Loucy (cell line): Measurements from ENCODE around the gene OR2M2.

ENCODE experiments used
- H2AFZ ChIP-seq: fragments of 200-600 bp; sonication (generic); 2 replicates; pipeline ENCODE4 v1.6.0; 2016; ENCODE audit warnings: antibody characterized with exemption, mild to moderate bottlenecking, low read length, moderate library complexity
- H3F3A ChIP-seq: fragments of 200-600 bp; 2 replicates; pipeline ENCODE4 v1.6.0; 2016; ENCODE audit warnings: antibody characterized with exemption, low read depth, mild to moderate bottlenecking
- H3K27me3 ChIP-seq: fragments of 200-600 bp; sonication (generic); 2 replicates; pipeline ENCODE4 v1.6.1; 2014; ENCODE audit warnings: low read length, mild to moderate bottlenecking; ENCODE audit not compliant: insufficient read depth, poor library complexity, severe bottlenecking
- H3K36me3 ChIP-seq: fragments of 200-600 bp; sonication (generic); 2 replicates; pipeline ENCODE4 v1.6.1; 2016; ENCODE audit warnings: low read length; ENCODE audit not compliant: insufficient read depth
- H3K4me1 ChIP-seq: fragments of 200-600 bp; sonication (generic); 2 replicates; pipeline ENCODE4 v1.5.1; 2014; ENCODE audit warnings: low read length, mild to moderate bottlenecking; ENCODE audit not compliant: insufficient read depth, poor library complexity, severe bottlenecking
- H3K4me2 ChIP-seq: fragments of 200-600 bp; sonication (generic); 2 replicates; pipeline ENCODE4 v1.6.0; 2014; ENCODE audit warnings: antibody characterized with exemption, low read length, low read depth, mild to moderate bottlenecking; ENCODE audit not compliant: poor library complexity, severe bottlenecking
- H3K4me3 ChIP-seq: fragments of 200-600 bp; sonication (generic); 2 replicates; pipeline ENCODE4 v1.5.1; 2014; ENCODE audit warnings: low read length, mild to moderate bottlenecking, mixed read lengths; ENCODE audit not compliant: poor library complexity, severe bottlenecking
- H3K79me2 ChIP-seq: fragments of 200-600 bp; sonication (generic); 2 replicates; pipeline ENCODE4 v1.6.1; 2014; ENCODE audit warnings: low read length; ENCODE audit not compliant: insufficient read depth
- H3K9ac ChIP-seq: fragments of 200-600 bp; sonication (generic); 2 replicates; pipeline ENCODE4 v1.6.0; 2014; ENCODE audit warnings: mild to moderate bottlenecking, low read depth, low read length, moderate library complexity; ENCODE audit not compliant: poor library complexity, severe bottlenecking
- H3K9me2 ChIP-seq: fragments of 200-600 bp; sonication (generic); replicated peaks from 2 replicates; pipeline ENCODE4 v1.6.1; 2016; ENCODE audit warnings: low read depth, low read length, mixed read lengths
- H3K9me3 ChIP-seq: fragments of 200-600 bp; sonication (generic); 2 replicates; pipeline ENCODE4 v1.6.1; 2014; ENCODE audit warnings: mild to moderate bottlenecking, antibody characterized with exemption, low read length, low read depth; ENCODE audit not compliant: insufficient read depth
- H4K20me1 ChIP-seq: fragments of 200-600 bp; sonication (generic); 2 replicates; pipeline ENCODE4 v1.6.0; 2014; ENCODE audit warnings: antibody characterized with exemption, low read length, mild to moderate bottlenecking; ENCODE audit not compliant: insufficient read depth, poor library complexity, severe bottlenecking
- CTCF ChIP-seq: fragments of 200-600 bp; sonication (generic); conservative IDR thresholded peaks from 2 replicates; pipeline ENCODE4 v1.5.1; 2014; ENCODE audit warnings: mild to moderate bottlenecking, antibody characterized with exemption, low read length
- EZH2phosphoT487 ChIP-seq: fragments of 200-600 bp; IDR thresholded peaks from 2 replicates; pipeline ENCODE4 v1.6.1; 2018; ENCODE audit warnings: antibody characterized with exemption, mild to moderate bottlenecking, moderate library complexity, borderline replicate concordance

Gene OR2M2

GRCh38 chr1:248164031-248164430, 10.6 kb upstream of the OR2M2 start:
- Histone ChIP-seq H2AFZ (no peak overlapping the region), H3K4me2 (no peak overlapping the region), H3K36me3 (no peaks in the 10 kb centered on the region), H4K20me1 (no peaks in the 10 kb centered on the region), H3K9me2 (no peaks in the 10 kb centered on the region), H3K9ac (no peak overlapping the region), H3K4me1 (no peaks in the 10 kb centered on the region), H3K79me2 (no peaks in the 10 kb centered on the region), H3K4me3 (no peak overlapping the region), H3F3A (no peaks in the 10 kb centered on the region), H3K9me3 (no peaks in the 10 kb centered on the region), H3K27me3 (no peaks in the 10 kb centered on the region)
- TF ChIP-seq EZH2phosphoT487 (no peak), CTCF (no peak)

GRCh38 chr1:248165186-248165585, 9.4 kb upstream of the OR2M2 start:
- Histone ChIP-seq H3K9ac (no peak overlapping the region), H4K20me1 (no peaks in the 10 kb centered on the region), H3K9me3 (no peaks in the 10 kb centered on the region), H3K36me3 (no peaks in the 10 kb centered on the region), H3K9me2 (no peaks in the 10 kb centered on the region), H3K79me2 (no peaks in the 10 kb centered on the region), H3K27me3 (no peaks in the 10 kb centered on the region), H3K4me1 (no peaks in the 10 kb centered on the region), H3K4me2 (no peak overlapping the region), H3K4me3 (no peak overlapping the region), H2AFZ (no peak overlapping the region), H3F3A (no peaks in the 10 kb centered on the region)
- TF ChIP-seq EZH2phosphoT487 (no peak), CTCF (no peak)

- no peak overlapping the region for H2AFZ ChIP-seq
- no peak overlapping the region for H3K4me2 ChIP-seq
- no peaks in the 10 kb centered on the region for H3K4me1 ChIP-seq
- TF ChIP-seq EZH2phosphoT487 (no peak), CTCF (no peak)
- no peak overlapping the region for H3K4me3 ChIP-seq
- no peaks in the 10 kb centered on the region; the same call in 1 of the 2 replicates for H3K9me3 ChIP-seq
- no peaks in the 10 kb centered on the region for H3K36me3 ChIP-seq
- H3K9me2 ChIP-seq, result no peaks in the 10 kb centered on the region
- no peaks in the 10 kb centered on the region for H3K27me3 ChIP-seq
- H3K79me2 ChIP-seq, result no peaks in the 10 kb centered on the region
- H4K20me1 ChIP-seq, result no peaks in the 10 kb centered on the region
- H3F3A ChIP-seq, result no peaks in the 10 kb centered on the region
- H3K9ac ChIP-seq, result no peak overlapping the region
Observed at GRCh38 chr1:248183996-248184395, 9.4 kb downstream of the OR2M2 start.
